HepG2 (cell line): Measurements from ENCODE around the gene BCL2L11. TPM values are rescaled to one million over a fixed set of nuclear protein-coding genes. Genes with fewer than 3 reads are reported as not detected.

Experiments
- CBX2 ChIP-seq, 2 experiments: fragments of 200-600 bp in 1 of 2; sonication (generic); formaldehyde crosslinking in 1 of 2; IDR thresholded peaks; 2 replicates each; pipeline versions ENCODE4 v1.7.0 to v1.8.1; 2018 to 2022; ENCODE audit warnings: low read depth in 2 of 2, low read length in 1 of 2, mild to moderate bottlenecking in 1 of 2, missing genetic modification reagents in 1 of 2
- EP300 ChIP-seq, 3 experiments: sonication (generic) in 1 of 3; formaldehyde crosslinking in 1 of 3; IDR thresholded peaks; 2 replicates each; pipeline versions ENCODE4 v1.5.1 to v1.6.1; 2011 to 2020; ENCODE audit warnings: low read depth in 2 of 3, low read length in 2 of 3, borderline replicate concordance in 1 of 3, improper control_type of control experiment in 1 of 3, mild to moderate bottlenecking in 1 of 3, missing genetic modification reagents in 1 of 3, moderate library complexity in 1 of 3
- ETV5 ChIP-seq: IDR thresholded peaks from 2 replicates; pipeline ENCODE4 v1.6.1; 2018; ENCODE audit warnings: missing biosample characterization, missing genetic modification reagents, inconsistent platforms, borderline replicate concordance
- HOXA9 ChIP-seq: sonication (generic); formaldehyde crosslinking; IDR thresholded peaks from 2 replicates; pipeline ENCODE4 v1.8.1; 2022; ENCODE audit warnings: missing genetic modification reagents, mild to moderate bottlenecking, moderate library complexity, borderline replicate concordance
- JUND ChIP-seq: sonication (generic); formaldehyde crosslinking; IDR thresholded peaks from 2 replicates; pipeline ENCODE4 v1.8.0; 2022; ENCODE audit warnings: mild to moderate bottlenecking, missing genetic modification reagents
- NR2F2 ChIP-seq: IDR thresholded peaks from 2 replicates; pipeline ENCODE4 v1.6.1; 2012; ENCODE audit warnings: low read depth, inconsistent platforms, borderline replicate concordance
- RARA ChIP-seq: IDR thresholded peaks from 2 replicates; pipeline ENCODE4 v1.6.1; 2016; ENCODE audit warnings: missing genetic modification reagents, missing compliant biosample characterization
- RBAK ChIP-seq: sonication (generic); formaldehyde crosslinking; IDR thresholded peaks from 2 replicates; pipeline ENCODE4 v1.5.1; 2020; ENCODE audit warnings: mild to moderate bottlenecking, missing genetic modification reagents
- SMAD1 ChIP-seq: sonication (generic); formaldehyde crosslinking; IDR thresholded peaks from 2 replicates; pipeline ENCODE4 v1.4.0; 2020; ENCODE audit warnings: missing genetic modification reagents, low read depth, mild to moderate bottlenecking, borderline replicate concordance
- ZNF780A ChIP-seq: sonication (generic); formaldehyde crosslinking; IDR thresholded peaks from 2 replicates; pipeline ENCODE4 v1.8.0; 2022; ENCODE audit warnings: mild to moderate bottlenecking, missing genetic modification reagents, moderate library complexity
- ZNF850 ChIP-seq: sonication (generic); formaldehyde crosslinking; conservative IDR thresholded peaks from 2 replicates; pipeline ENCODE4 v1.9.0; 2021; ENCODE audit warnings: mild to moderate bottlenecking, missing genetic modification reagents
- polyA plus RNA-seq, 8 experiments: library from polyadenylated mRNA; depleted of rRNA in 3 of 8; stranded (reverse) in 7 of 8; unstranded in 1 of 8; fragments of >200 nt; fragmentation: Illumina TruSeq in 4 of 8; extraction: Trizol in 4 of 8; gene quantifications; 2 replicates each; pipeline versions ENCODE4 v1.2.1 to v1.2.3, GENCODE V29; 2011 to 2016; ENCODE audit warnings: low read depth in 4 of 8, missing spikeins in 1 of 8, mixed read lengths in 1 of 8; ENCODE audit not compliant: insufficient read depth in 1 of 8
- total RNA-seq, 5 experiments: library from RNA; depleted of rRNA; stranded (reverse); fragments of >200 nt; fragmentation: Illumina TruSeq; extraction: Trizol; gene quantifications; 2 replicates each; pipeline ENCODE4 v1.2.3, GENCODE V29; 2016; ENCODE audit warnings: low read depth in 1 of 5
- TF ChIP-seq, protein P1 (sequence below): sonication (generic); formaldehyde crosslinking; IDR thresholded peaks from 2 replicates; pipeline ENCODE4 v1.4.0; 2020; ENCODE audit warnings: missing genetic modification reagents
- TF ChIP-seq, protein P2 (sequence below): IDR thresholded peaks from 2 replicates; pipeline ENCODE4 v1.6.1; 2018; ENCODE audit warnings: missing genetic modification reagents, mild to moderate bottlenecking, missing compliant biosample characterization
- TF ChIP-seq, protein P3 (sequence below): sonication (generic); formaldehyde crosslinking; IDR thresholded peaks from 2 replicates; pipeline ENCODE4 v1.4.0; 2020; ENCODE audit warnings: mild to moderate bottlenecking, missing genetic modification reagents, borderline replicate concordance
- TF ChIP-seq, protein P4 (sequence below): IDR thresholded peaks from 2 replicates; pipeline ENCODE4 v1.4.0; 2020; ENCODE audit warnings: mild to moderate bottlenecking, missing genetic modification reagents

Gene BCL2L11
- total and polyA plus RNA-seq, 2 of the 13 experiments (the other 11 are each of a cell fraction or from before 2014, with no cell fraction given): 6.1 to 9.7 TPM

DNA sequence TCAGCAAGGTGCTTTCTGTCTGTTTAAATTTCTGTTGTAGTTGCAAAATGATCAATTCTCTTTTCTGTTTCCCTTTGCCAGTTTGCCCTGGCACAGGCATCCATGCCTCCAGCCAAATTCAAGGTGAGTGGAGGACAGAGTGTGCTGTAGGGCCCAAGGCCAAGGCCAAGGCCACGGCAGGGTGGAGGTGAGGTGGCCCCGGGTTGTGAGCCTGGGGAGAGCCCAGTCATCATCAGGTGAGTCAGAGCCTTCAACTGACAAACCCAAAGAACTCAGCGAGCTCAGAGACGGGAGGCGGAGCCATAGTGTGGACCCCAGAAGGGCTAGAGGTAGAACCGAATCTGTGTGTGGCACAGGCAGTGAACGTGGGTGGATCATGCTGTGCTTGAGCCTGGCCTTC lies 55.7 kb downstream of the BCL2L11 start (continued):
- TF ChIP-seq, protein P1, sequence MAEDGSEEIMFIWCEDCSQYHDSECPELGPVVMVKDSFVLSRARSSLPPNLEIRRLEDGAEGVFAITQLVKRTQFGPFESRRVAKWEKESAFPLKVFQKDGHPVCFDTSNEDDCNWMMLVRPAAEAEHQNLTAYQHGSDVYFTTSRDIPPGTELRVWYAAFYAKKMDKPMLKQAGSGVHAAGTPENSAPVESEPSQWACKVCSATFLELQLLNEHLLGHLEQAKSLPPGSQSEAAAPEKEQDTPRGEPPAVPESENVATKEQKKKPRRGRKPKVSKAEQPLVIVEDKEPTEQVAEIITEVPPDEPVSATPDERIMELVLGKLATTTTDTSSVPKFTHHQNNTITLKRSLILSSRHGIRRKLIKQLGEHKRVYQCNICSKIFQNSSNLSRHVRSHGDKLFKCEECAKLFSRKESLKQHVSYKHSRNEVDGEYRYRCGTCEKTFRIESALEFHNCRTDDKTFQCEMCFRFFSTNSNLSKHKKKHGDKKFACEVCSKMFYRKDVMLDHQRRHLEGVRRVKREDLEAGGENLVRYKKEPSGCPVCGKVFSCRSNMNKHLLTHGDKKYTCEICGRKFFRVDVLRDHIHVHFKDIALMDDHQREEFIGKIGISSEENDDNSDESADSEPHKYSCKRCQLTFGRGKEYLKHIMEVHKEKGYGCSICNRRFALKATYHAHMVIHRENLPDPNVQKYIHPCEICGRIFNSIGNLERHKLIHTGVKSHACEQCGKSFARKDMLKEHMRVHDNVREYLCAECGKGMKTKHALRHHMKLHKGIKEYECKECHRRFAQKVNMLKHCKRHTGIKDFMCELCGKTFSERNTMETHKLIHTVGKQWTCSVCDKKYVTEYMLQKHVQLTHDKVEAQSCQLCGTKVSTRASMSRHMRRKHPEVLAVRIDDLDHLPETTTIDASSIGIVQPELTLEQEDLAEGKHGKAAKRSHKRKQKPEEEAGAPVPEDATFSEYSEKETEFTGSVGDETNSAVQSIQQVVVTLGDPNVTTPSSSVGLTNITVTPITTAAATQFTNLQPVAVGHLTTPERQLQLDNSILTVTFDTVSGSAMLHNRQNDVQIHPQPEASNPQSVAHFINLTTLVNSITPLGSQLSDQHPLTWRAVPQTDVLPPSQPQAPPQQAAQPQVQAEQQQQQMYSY (CRISPR knock-in tag): no peak
- no peak for TF ChIP-seq RBAK
- TF ChIP-seq ZNF780A (CRISPR knock-in tag): no peak
- TF ChIP-seq, protein P2, sequence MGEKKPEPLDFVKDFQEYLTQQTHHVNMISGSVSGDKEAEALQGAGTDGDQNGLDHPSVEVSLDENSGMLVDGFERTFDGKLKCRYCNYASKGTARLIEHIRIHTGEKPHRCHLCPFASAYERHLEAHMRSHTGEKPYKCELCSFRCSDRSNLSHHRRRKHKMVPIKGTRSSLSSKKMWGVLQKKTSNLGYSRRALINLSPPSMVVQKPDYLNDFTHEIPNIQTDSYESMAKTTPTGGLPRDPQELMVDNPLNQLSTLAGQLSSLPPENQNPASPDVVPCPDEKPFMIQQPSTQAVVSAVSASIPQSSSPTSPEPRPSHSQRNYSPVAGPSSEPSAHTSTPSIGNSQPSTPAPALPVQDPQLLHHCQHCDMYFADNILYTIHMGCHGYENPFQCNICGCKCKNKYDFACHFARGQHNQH (CRISPR knock-in tag): no peak; the same call in 1 of the 2 replicates
- peak; percentile 22; the same call in 1 of the 2 replicates for TF ChIP-seq ETV5 (CRISPR knock-in tag)
- TF ChIP-seq, protein P3, sequence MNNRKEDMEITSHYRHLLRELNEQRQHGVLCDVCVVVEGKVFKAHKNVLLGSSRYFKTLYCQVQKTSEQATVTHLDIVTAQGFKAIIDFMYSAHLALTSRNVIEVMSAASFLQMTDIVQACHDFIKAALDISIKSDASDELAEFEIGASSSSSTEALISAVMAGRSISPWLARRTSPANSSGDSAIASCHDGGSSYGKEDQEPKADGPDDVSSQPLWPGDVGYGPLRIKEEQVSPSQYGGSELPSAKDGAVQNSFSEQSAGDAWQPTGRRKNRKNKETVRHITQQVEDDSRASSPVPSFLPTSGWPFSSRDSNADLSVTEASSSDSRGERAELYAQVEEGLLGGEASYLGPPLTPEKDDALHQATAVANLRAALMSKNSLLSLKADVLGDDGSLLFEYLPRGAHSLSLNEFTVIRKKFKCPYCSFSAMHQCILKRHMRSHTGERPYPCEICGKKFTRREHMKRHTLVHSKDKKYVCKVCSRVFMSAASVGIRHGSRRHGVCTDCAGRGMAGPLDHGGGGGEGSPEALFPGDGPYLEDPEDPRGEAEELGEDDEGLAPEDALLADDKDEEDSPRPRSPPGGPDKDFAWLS: no peak
- TF ChIP-seq CBX2 (IDR thresholded peaks at IDR 0.05; ENCODE audit: low read depth, low read length): no peak
- no peak for TF ChIP-seq CBX2 (CRISPR knock-in tag; IDR thresholded peaks at IDR 0.05; ENCODE audit: low read depth)
- TF ChIP-seq, protein P4, sequence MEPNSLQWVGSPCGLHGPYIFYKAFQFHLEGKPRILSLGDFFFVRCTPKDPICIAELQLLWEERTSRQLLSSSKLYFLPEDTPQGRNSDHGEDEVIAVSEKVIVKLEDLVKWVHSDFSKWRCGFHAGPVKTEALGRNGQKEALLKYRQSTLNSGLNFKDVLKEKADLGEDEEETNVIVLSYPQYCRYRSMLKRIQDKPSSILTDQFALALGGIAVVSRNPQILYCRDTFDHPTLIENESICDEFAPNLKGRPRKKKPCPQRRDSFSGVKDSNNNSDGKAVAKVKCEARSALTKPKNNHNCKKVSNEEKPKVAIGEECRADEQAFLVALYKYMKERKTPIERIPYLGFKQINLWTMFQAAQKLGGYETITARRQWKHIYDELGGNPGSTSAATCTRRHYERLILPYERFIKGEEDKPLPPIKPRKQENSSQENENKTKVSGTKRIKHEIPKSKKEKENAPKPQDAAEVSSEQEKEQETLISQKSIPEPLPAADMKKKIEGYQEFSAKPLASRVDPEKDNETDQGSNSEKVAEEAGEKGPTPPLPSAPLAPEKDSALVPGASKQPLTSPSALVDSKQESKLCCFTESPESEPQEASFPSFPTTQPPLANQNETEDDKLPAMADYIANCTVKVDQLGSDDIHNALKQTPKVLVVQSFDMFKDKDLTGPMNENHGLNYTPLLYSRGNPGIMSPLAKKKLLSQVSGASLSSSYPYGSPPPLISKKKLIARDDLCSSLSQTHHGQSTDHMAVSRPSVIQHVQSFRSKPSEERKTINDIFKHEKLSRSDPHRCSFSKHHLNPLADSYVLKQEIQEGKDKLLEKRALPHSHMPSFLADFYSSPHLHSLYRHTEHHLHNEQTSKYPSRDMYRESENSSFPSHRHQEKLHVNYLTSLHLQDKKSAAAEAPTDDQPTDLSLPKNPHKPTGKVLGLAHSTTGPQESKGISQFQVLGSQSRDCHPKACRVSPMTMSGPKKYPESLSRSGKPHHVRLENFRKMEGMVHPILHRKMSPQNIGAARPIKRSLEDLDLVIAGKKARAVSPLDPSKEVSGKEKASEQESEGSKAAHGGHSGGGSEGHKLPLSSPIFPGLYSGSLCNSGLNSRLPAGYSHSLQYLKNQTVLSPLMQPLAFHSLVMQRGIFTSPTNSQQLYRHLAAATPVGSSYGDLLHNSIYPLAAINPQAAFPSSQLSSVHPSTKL (CRISPR knock-in tag): peak; percentile 83
- TF ChIP-seq JUND (CRISPR knock-in tag): peak; percentile 50; the same call in 1 of the 2 replicates
- TF ChIP-seq SMAD1 (CRISPR knock-in tag): no peak
- TF ChIP-seq HOXA9 (CRISPR knock-in tag): no peak
- TF ChIP-seq EP300 (IDR thresholded peaks at IDR 0.05; ENCODE audit: low read depth in 2 of 2, low read length in 2 of 2): 0 out of 4 replicates have a peak, but pooled peaks of 1 of the 2 experiments have one; percentile 7
- peak; percentile 41; the same call in 1 of the 2 replicates for TF ChIP-seq EP300 (CRISPR knock-in tag; IDR thresholded peaks at IDR 0.05; ENCODE audit: borderline replicate concordance)
- TF ChIP-seq RARA: peak; percentile 96
- TF ChIP-seq NR2F2: no peak
- TF ChIP-seq ZNF850: no peak
